EL (cell line): Measurements from ENCODE around the gene PCNX2.
A peak's percentile ranks its signal among the peaks of the same experiment; 100 is the strongest.

Source experiments
- DNase-seq: peaks from one replicate; pipeline ENCODE4 v3.0.0-alpha.2; 2016

PCNX2 gene

GRCh38 chr1:233295237-233295974 is at the start of gene PCNX2:
PCNX2 (minus strand) TSS chr1:233295725; CDS start chr1:233295478, 247 bp downstream.
- peak; percentile 68 for DNase-seq

- DNase-seq = no peak
Observed at GRCh38 chr1:233343262-233343661, 47.7 kb upstream of the PCNX2 start.

- no peak for DNase-seq
Observed at GRCh38 chr1:233342086-233342485, 46.6 kb upstream of the PCNX2 start.

GRCh38 chr1:233340966-233341516 is 45.5 kb upstream of the PCNX2 start:
- no peak for DNase-seq

GRCh38 chr1:233340031-233340555 is 44.6 kb upstream of the PCNX2 start:
- no peak for DNase-seq

- DNase-seq = no peak
Observed at GRCh38 chr1:233338102-233338501, 42.6 kb upstream of the PCNX2 start.

GRCh38 chr1:233337505-233337904 is 42.0 kb upstream of the PCNX2 start:
- no peak for DNase-seq

GRCh38 chr1:233336554-233337456 is 41.3 kb upstream of the PCNX2 start:
- DNase-seq = no peak

- DNase-seq = no peak
Observed at GRCh38 chr1:233334092-233334491, 38.6 kb upstream of the PCNX2 start.

GRCh38 chr1:233333086-233333485 is 37.6 kb upstream of the PCNX2 start:
- DNase-seq = no peak

GRCh38 chr1:233331676-233332519 is 36.4 kb upstream of the PCNX2 start:
- DNase-seq = no peak

GRCh38 chr1:233328142-233328921 is 32.8 kb upstream of the PCNX2 start:
- DNase-seq = peak; percentile 5

GRCh38 chr1:233327651-233328141 is 32.2 kb upstream of the PCNX2 start, which contains the start of gene MAP3K21:
MAP3K21 (plus strand) TSS chr1:233327724; CDS start chr1:233328029, 305 bp downstream.
- no peak for DNase-seq

- peak; percentile 54 for DNase-seq
Observed at GRCh38 chr1:233326811-233327650, 31.5 kb upstream of the PCNX2 start.

GRCh38 chr1:233326319-233326718 is 30.8 kb upstream of the PCNX2 start:
- no peak for DNase-seq

- no peak for DNase-seq
Observed at GRCh38 chr1:233323718-233324117, 28.2 kb upstream of the PCNX2 start.

GRCh38 chr1:233320023-233320422 is 24.5 kb upstream of the PCNX2 start:
- DNase-seq = no peak

GRCh38 chr1:233319272-233319671 is 23.7 kb upstream of the PCNX2 start:
- DNase-seq = no peak

- DNase-seq = no peak
Observed at GRCh38 chr1:233316473-233316872, 20.9 kb upstream of the PCNX2 start.

GRCh38 chr1:233315718-233316301 is 20.3 kb upstream of the PCNX2 start:
- no peak for DNase-seq
